HCT116 (cell line): ENCODE results near the gene SASS6. TPM values are rescaled to one million over a fixed set of nuclear protein-coding genes. Genes with fewer than 3 reads are reported as not detected.

ENCODE experiments used
- ATAC-seq: fragments of 200-7000 bp; cut with Tn5 transposase; 2 replicates; pipeline ENCODE4 v1.9.1; 2020; ENCODE audit warnings: mild to moderate bottlenecking, moderate library complexity
- BruUV-seq: library from RNA; stranded (reverse); fragments of 400-500 nt; replicated peaks from 2 replicates; lab custom pipeline; 2021; lab: Mats Ljungman, UMichigan
- CTCF ChIA-PET: fragments of 300-600 bp; sonication (Branson Sonifier 250); formaldehyde crosslinking; loops from one replicate; lab custom pipeline; 2021; ENCODE audit warnings: antibody characterized with exemption; lab: Charles Lee
- POLR2A ChIA-PET: fragments of 300-600, 350-600 bp; sonication (Branson Sonifier 250); formaldehyde crosslinking; loops from one replicate; lab custom pipeline; 2021; ENCODE audit warnings: antibody characterized with exemption; lab: Charles Lee
- RAD21 ChIA-PET, 2 experiments: fragments of 300-600 bp; sonication (Branson Sonifier 250); formaldehyde crosslinking; loops; one replicate each; lab custom pipeline; 2023; ENCODE audit warnings: low total read pairs in 2 of 2; ENCODE audit not compliant: uncharacterized antibody in 2 of 2, unreplicated experiment in 2 of 2, low non-redundant PET in 1 of 2; lab: Charles Lee
- DNase-seq: peaks from one replicate; pipeline ENCODE4 v3.0.0-alpha.2; 2010; ENCODE audit warnings: low read depth, low spot score
- H2AFZ ChIP-seq: fragments of 200-600 bp; shearing (Covaris generic), sonication (generic); 2 replicates; pipeline ENCODE4 v1.6.1; 2017; ENCODE audit warnings: low read depth, mixed run types, mixed read lengths, antibody characterized with exemption, low read length; ENCODE audit not compliant: poor library complexity, severe bottlenecking
- H3K27ac ChIP-seq: 2 replicates; pipeline ENCODE4 v1.5.1; 2012; ENCODE audit warnings: low read depth, low read length
- H3K27me3 ChIP-seq: fragments of 200-600 bp; sonication (generic); 2 replicates; pipeline ENCODE4 v1.6.1; 2016; ENCODE audit warnings: mixed run types, low read length, mixed read lengths; ENCODE audit not compliant: insufficient read depth
- H3K36me3 ChIP-seq, 2 experiments: fragments of 200-500 bp in 1 of 2; fragments of 200-600 bp in 1 of 2; sonication (Bioruptor generic) in 1 of 2; sonication (generic) in 1 of 2; 2 replicates each; pipeline versions ENCODE4 v1.5.1 to v1.6.1; 2014 to 2016; ENCODE audit warnings: low read length in 2 of 2, inconsistent platforms in 1 of 2, mixed read lengths in 1 of 2, mixed run types in 1 of 2; ENCODE audit not compliant: insufficient read depth in 2 of 2, control insufficient read depth in 1 of 2
- H3K4me1 ChIP-seq, 2 experiments: fragments of 200-600 bp in 1 of 2; sonication (generic) in 1 of 2; 2 replicates each; pipeline versions ENCODE4 v1.5.1 to v1.6.1; 2012 to 2017; ENCODE audit warnings: low read length in 2 of 2, inconsistent platforms in 1 of 2, mild to moderate bottlenecking in 1 of 2, mixed read lengths in 1 of 2, mixed run types in 1 of 2, moderate library complexity in 1 of 2; ENCODE audit not compliant: insufficient read depth in 2 of 2, control insufficient read depth in 1 of 2
- H3K4me2 ChIP-seq: fragments of 200-600 bp; sonication (generic); 2 replicates; pipeline ENCODE4 v1.6.1; 2017; ENCODE audit warnings: mixed run types, low read length, mixed read lengths
- H3K4me3 ChIP-seq, 2 experiments: fragments of 200-600 bp in 1 of 2; sonication (generic) in 1 of 2; replicated peaks in 1 of 2; 2 replicates each; pipeline ENCODE4 v1.5.1; 2011 to 2016; ENCODE audit warnings: low read length in 2 of 2, control low read depth in 1 of 2, low read depth in 1 of 2, mild to moderate bottlenecking in 1 of 2, mixed read lengths in 1 of 2, mixed run types in 1 of 2
- H3K79me2 ChIP-seq: fragments of 200-600 bp; sonication (generic); 2 replicates; pipeline ENCODE4 v1.6.1; 2017; ENCODE audit warnings: mild to moderate bottlenecking, mixed run types, low read length, moderate library complexity, mixed read lengths; ENCODE audit not compliant: insufficient read depth
- H3K9ac ChIP-seq: fragments of 200-600 bp; sonication (generic); 2 replicates; pipeline ENCODE4 v1.6.1; 2016; ENCODE audit warnings: low read length, mixed read lengths
- H3K9me2 ChIP-seq: fragments of 200-600 bp; sonication (generic), shearing (Covaris generic); 2 replicates; pipeline ENCODE4 v1.6.1; 2017; ENCODE audit warnings: mixed run types, mild to moderate bottlenecking, moderate library complexity; ENCODE audit not compliant: insufficient read depth
- H3K9me3 ChIP-seq, 2 experiments: fragments of 200-500 bp in 1 of 2; fragments of 200-600 bp in 1 of 2; sonication (Bioruptor generic) in 1 of 2; sonication (generic) in 1 of 2; 2 replicates each; pipeline ENCODE4 v1.6.1; 2014 to 2017; ENCODE audit warnings: low read length in 2 of 2, mixed read lengths in 2 of 2, inconsistent platforms in 1 of 2, low read depth in 1 of 2, mild to moderate bottlenecking in 1 of 2, mixed run types in 1 of 2, moderate library complexity in 1 of 2; ENCODE audit not compliant: control insufficient read depth in 1 of 2, insufficient read depth in 1 of 2
- H4K20me1 ChIP-seq: fragments of 200-600 bp; sonication (generic), shearing (Covaris generic); 2 replicates; pipeline ENCODE4 v1.6.1; 2017; ENCODE audit warnings: mixed run types, mild to moderate bottlenecking, moderate library complexity; ENCODE audit not compliant: insufficient read depth
- CEBPB ChIP-seq: IDR thresholded peaks from 2 replicates; pipeline ENCODE4 v1.6.1; 2012; ENCODE audit warnings: low read depth
- CTCF ChIP-seq, 3 experiments: fragments of 200-600 bp in 1 of 3; sonication (generic) in 1 of 3; IDR thresholded peaks in 2 of 3; conservative IDR thresholded peaks in 1 of 3; 2 replicates each; pipeline ENCODE4 v1.5.1; 2012 to 2017; ENCODE audit warnings: low read depth in 2 of 3, low read length in 2 of 3, antibody characterized with exemption in 1 of 3, borderline replicate concordance in 1 of 3, control low read depth in 1 of 3, mild to moderate bottlenecking in 1 of 3, mixed read lengths in 1 of 3, mixed run types in 1 of 3, moderate library complexity in 1 of 3; ENCODE audit not compliant: insufficient read depth in 1 of 3
- ELF1 ChIP-seq: IDR thresholded peaks from 2 replicates; pipeline ENCODE4 v1.6.1; 2012; ENCODE audit warnings: low read depth, borderline replicate concordance
- EZH2 ChIP-seq: fragments of 200-600 bp; sonication (generic); IDR thresholded peaks from 2 replicates; pipeline ENCODE4 v1.6.1; 2017; ENCODE audit warnings: antibody characterized with exemption, mixed run types
- EZH2phosphoT487 ChIP-seq: fragments of 200-600 bp; IDR thresholded peaks from 2 replicates; pipeline ENCODE4 v1.6.1; 2018; ENCODE audit warnings: antibody characterized with exemption, borderline replicate concordance
- JUND ChIP-seq: IDR thresholded peaks from 2 replicates; pipeline ENCODE4 v1.6.1; 2012
- MAX ChIP-seq: IDR thresholded peaks from 2 replicates; pipeline ENCODE4 v1.6.1; 2012
- RAD21 ChIP-seq: IDR thresholded peaks from 2 replicates; pipeline ENCODE4 v1.6.1; 2012; ENCODE audit warnings: low read depth, mild to moderate bottlenecking
- SIN3A ChIP-seq: IDR thresholded peaks from 2 replicates; pipeline ENCODE4 v1.6.1; 2012; ENCODE audit warnings: low read depth
- SP1 ChIP-seq: IDR thresholded peaks from 2 replicates; pipeline ENCODE4 v1.6.1; 2012; ENCODE audit warnings: low read depth
- ZBTB33 ChIP-seq: IDR thresholded peaks from 2 replicates; pipeline ENCODE4 v1.6.1; 2011; ENCODE audit warnings: mild to moderate bottlenecking, low read length, moderate library complexity; ENCODE audit not compliant: insufficient replicate concordance; ENCODE audit errors: extremely low read depth
- ZFX ChIP-seq: fragments of 450-650 bp; IDR thresholded peaks from 2 replicates; pipeline ENCODE4 v1.6.1; 2017
- intact Hi-C: fragments of 100-400 bp; cut with micrococcal nuclease; formaldehyde crosslinking; loops from 2 replicates; pipeline ENCODE4 v1.10.0; 2022
- total RNA-seq: library from RNA; stranded (reverse); gene quantifications from one replicate; pipeline ENCODE4 v1.2.1, GENCODE V29; 2021; ENCODE audit not compliant: unreplicated experiment

SASS6 gene
- total RNA-seq, 1 experiment from 2014 or later, result 13.7 TPM

- H3K9ac ChIP-seq, result no peak overlapping the region
- intact Hi-C loops, result no loop called here
- no peak overlapping the region for H3K27ac ChIP-seq
- no peaks in the 10 kb centered on the region for H3K27me3 ChIP-seq
- ChIA-PET POLR2A (no interaction called here), RAD21 (no interaction called here), CTCF (no interaction called here)
- H3K9me2 ChIP-seq, result no peaks in the 10 kb centered on the region
- BruUV-seq, result no TSS peak
- H3K4me3 ChIP-seq, result no peak overlapping the region
- H3K79me2 ChIP-seq, result no peaks in the 10 kb centered on the region
- no peak for DNase-seq
- no peak overlapping the region for H3K4me2 ChIP-seq
- H2AFZ ChIP-seq, result no peak overlapping the region
- no peaks in the 10 kb centered on the region for H3K4me1 ChIP-seq
- no peak for ATAC-seq
- no peaks in the 10 kb centered on the region for H3K36me3 ChIP-seq
- H3K9me3 ChIP-seq, result no peaks in the 10 kb centered on the region
- H4K20me1 ChIP-seq, result no peaks in the 10 kb centered on the region
- TF ChIP-seq MAX (no peak), ZFX (no peak), ZBTB33 (no peak), EZH2phosphoT487 (no peak), SP1 (no peak), SIN3A (no peak), CEBPB (no peak), JUND (no peak), ELF1 (no peak), RAD21 (no peak), EZH2 (no peak), CTCF (IDR thresholded peaks at IDR 0.05 in 2 of 3, conservative IDR thresholded peaks at IDR 0.05 in 1 of 3; ENCODE audit: borderline replicate concordance in 1 of 3, insufficient read depth in 1 of 3, low read depth in 2 of 3, low read length in 2 of 3) (no peak)
Observed at GRCh38 chr1:100168051-100168450, 35.3 kb upstream of the SASS6 start.
